Gastroesophageal sphincter (tissue), 3 donors: ENCODE measurements around the gene ALDH7A1.

Source experiments
- EP300 ChIP-seq: sonication (generic); formaldehyde crosslinking; IDR thresholded peaks from one replicate; pipeline ENCODE4 v1.6.1; 2017; ENCODE audit warnings: antibody characterized with exemption, mild to moderate bottlenecking
- POLR2A ChIP-seq, 2 donors: fragments of 450-650 bp; IDR thresholded peaks; one replicate each; pipeline ENCODE4 v1.6.1; 2017; ENCODE audit warnings: antibody characterized with exemption in 2 of 2, mild to moderate bottlenecking in 2 of 2, moderate library complexity in 1 of 2
- POLR2AphosphoS5 ChIP-seq: sonication (generic); formaldehyde crosslinking; IDR thresholded peaks from one replicate; pipeline ENCODE4 v1.6.1; 2017; ENCODE audit warnings: antibody characterized with exemption
- TF ChIP-seq, protein P1 (sequence below), 4 experiments: fragments of 200-600 bp in 2 of 4; fragments of 450-650 bp in 2 of 4; sonication (generic) in 1 of 4; IDR thresholded peaks; one replicate each; pipeline ENCODE4 v1.5.1; 2017 to 2019; ENCODE audit warnings: antibody characterized with exemption in 4 of 4, mild to moderate bottlenecking in 2 of 4, moderate library complexity in 2 of 4

DNA sequence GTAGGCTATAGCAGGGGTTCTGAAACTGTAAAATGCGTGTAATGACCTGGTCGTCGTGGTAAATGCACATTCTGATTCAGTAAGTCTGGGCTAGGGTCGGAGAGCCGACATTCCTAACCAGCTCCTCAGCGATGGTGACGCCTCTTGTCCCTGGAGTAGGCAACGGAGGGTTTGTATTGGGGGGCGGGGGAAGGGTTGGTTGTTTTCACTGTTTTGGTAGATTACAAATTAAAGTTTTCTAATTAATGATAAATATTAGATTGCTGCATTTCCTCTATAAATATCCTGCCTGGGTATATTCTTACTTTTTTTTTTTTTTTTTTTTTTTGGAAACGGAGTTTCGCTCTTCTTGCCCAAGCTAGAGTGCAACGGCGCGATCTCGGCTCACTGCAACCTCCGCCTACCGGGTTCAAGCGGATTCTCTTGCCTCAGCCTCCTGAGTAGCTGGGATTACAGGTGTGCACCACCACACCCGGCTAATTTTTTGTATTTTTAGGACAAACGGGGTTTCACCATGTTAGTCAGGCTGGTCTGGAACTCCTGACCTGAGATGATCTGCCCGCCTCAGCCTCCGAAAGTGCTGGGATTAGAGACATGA is 566 bp upstream of the ALDH7A1 start:
- TF ChIP-seq, protein P1, sequence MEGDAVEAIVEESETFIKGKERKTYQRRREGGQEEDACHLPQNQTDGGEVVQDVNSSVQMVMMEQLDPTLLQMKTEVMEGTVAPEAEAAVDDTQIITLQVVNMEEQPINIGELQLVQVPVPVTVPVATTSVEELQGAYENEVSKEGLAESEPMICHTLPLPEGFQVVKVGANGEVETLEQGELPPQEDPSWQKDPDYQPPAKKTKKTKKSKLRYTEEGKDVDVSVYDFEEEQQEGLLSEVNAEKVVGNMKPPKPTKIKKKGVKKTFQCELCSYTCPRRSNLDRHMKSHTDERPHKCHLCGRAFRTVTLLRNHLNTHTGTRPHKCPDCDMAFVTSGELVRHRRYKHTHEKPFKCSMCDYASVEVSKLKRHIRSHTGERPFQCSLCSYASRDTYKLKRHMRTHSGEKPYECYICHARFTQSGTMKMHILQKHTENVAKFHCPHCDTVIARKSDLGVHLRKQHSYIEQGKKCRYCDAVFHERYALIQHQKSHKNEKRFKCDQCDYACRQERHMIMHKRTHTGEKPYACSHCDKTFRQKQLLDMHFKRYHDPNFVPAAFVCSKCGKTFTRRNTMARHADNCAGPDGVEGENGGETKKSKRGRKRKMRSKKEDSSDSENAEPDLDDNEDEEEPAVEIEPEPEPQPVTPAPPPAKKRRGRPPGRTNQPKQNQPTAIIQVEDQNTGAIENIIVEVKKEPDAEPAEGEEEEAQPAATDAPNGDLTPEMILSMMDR (IDR thresholded peaks at IDR 0.05): no peak
- TF ChIP-seq POLR2A (IDR thresholded peaks at IDR 0.05) (no peak), POLR2AphosphoS5 (no peak), EP300 (no peak)
